ENCODE measurements around the gene TMEM179. TPM values are rescaled to one million over a fixed set of nuclear protein-coding genes. Genes with fewer than 3 reads are reported as not detected.

Gene TMEM179
- polyA plus RNA-seq, 1 donor = 0.86 TPM

- DNase-seq = no peak
These were observed 37.2 kb downstream of the TMEM179 start for GRCh38 chr14:104567141-104567956.

GRCh38 chr14:104564744-104565679 lies 39.6 kb downstream of the TMEM179 start:
- no peak for DNase-seq

GRCh38 chr14:104563742-104564615 lies 40.6 kb downstream of the TMEM179 start:
- peak; percentile 62 for DNase-seq

- no peak for DNase-seq
These were observed 41.3 kb downstream of the TMEM179 start for GRCh38 chr14:104563191-104563741.

- DNase-seq = no peak
These were observed 42.0 kb downstream of the TMEM179 start for GRCh38 chr14:104562606-104563005.

GRCh38 chr14:104561632-104562495 lies 42.7 kb downstream of the TMEM179 start:
- DNase-seq = no peak

GRCh38 chr14:104561124-104561557 lies 43.4 kb downstream of the TMEM179 start:
- no peak for DNase-seq

GRCh38 chr14:104560586-104560945 lies 44.0 kb downstream of the TMEM179 start:
- DNase-seq = no peak

- no peak for DNase-seq
These were observed 44.6 kb downstream of the TMEM179 start for GRCh38 chr14:104559804-104560585.

GRCh38 chr14:104559028-104559803 lies 45.4 kb downstream of the TMEM179 start:
- DNase-seq = no peak

GRCh38 chr14:104558231-104559027 lies 46.1 kb downstream of the TMEM179 start:
- no peak for DNase-seq

GRCh38 chr14:104557766-104558165 lies 46.8 kb downstream of the TMEM179 start:
- no peak for DNase-seq

GRCh38 chr14:104557086-104557485 lies 47.5 kb downstream of the TMEM179 start:
- no peak for DNase-seq

GRCh38 chr14:104556256-104557021 lies 48.1 kb downstream of the TMEM179 start:
- no peak for DNase-seq

- DNase-seq = no peak
These were observed 48.9 kb downstream of the TMEM179 start for GRCh38 chr14:104555430-104556255.

GRCh38 chr14:104554608-104555429 lies 49.8 kb downstream of the TMEM179 start:
- DNase-seq = peak; percentile 49
